GM21619 (cell line): Measurements from ENCODE around the gene PHC3.

Experiments
- ATAC-seq: cut with Tn5 transposase; IDR thresholded peaks from one replicate; pipeline ENCODE4 v1.9.1; 2021; ENCODE audit not compliant: unreplicated experiment

Gene PHC3

GRCh38 chr3:170079536-170080165, 101.9 kb downstream of the PHC3 start:
- ATAC-seq, result no peak

DNA sequence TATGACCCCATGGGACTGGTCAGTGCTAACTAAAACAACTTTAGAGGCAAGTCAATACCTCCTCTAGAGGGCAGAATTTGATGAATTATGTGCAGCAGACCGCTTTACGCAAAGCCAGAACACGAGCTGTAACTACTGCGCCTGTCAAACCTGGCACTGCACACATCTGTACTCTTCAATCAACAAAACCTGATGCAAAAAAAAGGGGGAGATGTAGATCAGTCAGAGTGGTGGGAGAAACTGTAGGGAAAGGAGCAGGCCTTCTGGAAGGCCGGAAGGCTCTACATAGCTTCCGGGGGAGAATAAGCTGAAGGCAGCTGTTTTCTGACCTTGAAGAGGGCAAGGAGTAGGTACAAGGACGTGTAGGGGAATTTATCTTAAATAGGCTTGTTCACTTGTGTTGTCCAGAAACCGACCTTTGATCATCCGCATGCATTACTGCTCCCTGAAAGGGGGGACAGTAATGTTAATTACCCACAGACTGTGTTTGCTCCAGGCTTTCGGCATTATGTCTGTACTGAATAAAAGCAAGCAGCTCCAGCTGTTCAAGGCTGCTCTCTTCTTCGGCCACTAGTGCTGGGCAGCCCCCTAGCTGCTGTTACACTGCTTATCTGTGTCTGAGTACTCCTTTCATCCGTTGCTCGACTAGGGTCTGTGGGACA, 102.8 kb downstream of the PHC3 start:
- ATAC-seq, result no peak

GRCh38 chr3:170077361-170077760, 104.2 kb downstream of the PHC3 start:
- ATAC-seq, result no peak

GRCh38 chr3:170076715-170077238, 104.8 kb downstream of the PHC3 start:
- no peak for ATAC-seq

DNA sequence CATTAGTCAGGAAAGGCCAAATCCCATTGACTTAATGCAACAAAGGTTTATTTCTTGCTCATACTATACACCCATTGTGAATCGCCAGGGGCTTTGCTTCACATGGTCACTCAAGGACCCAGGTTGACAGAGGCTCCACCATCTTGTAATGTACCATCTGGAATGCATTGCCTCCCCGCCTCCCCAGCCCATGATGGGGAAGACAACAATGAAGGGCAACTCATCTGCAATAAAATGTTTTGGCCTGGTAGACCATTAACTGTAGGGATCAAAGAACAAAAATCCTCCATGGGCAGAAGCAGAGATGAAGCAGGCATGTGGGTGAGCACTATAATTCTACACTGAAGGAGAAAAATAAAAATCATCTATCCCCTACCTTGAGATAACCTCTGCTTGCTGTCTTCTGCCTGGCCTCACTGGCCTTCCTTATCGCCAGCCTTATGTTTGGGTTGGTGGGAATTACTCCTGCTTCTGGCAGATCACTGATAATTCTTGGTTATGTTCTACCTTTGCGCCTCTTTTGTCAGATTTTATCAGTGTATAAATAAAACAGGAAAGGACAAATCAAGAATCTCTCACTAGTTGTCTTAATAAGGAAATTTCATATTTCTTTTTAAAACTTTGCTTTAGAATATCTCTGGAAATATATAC, 106.0 kb downstream of the PHC3 start:
- ATAC-seq, result no peak

DNA sequence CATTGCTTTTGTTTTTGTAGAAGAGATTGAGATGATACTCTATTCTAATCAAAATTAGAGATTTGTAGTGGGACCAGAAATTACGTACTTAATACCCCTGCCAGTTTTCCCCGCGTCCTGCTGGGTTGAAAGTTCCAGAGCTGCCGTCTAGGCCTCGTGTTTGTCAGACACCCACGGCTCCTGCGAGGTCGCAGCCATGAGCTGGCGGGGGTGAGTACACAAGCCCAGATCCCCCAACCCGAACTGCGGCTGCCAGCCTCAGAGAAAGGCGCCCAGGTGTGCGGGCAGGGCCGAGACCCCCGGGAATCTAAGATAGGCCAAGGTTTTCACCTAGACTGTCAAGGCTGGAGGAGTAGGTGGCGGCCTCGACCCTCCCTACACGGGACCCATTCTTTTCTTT, 117.4 kb downstream of the PHC3 start:
- ATAC-seq, result no peak

GRCh38 chr3:170063691-170064090, 117.8 kb downstream of the PHC3 start:
- no peak for ATAC-seq

- no peak for ATAC-seq
Measured at GRCh38 chr3:170062769-170063168, 118.8 kb downstream of the PHC3 start.

DNA sequence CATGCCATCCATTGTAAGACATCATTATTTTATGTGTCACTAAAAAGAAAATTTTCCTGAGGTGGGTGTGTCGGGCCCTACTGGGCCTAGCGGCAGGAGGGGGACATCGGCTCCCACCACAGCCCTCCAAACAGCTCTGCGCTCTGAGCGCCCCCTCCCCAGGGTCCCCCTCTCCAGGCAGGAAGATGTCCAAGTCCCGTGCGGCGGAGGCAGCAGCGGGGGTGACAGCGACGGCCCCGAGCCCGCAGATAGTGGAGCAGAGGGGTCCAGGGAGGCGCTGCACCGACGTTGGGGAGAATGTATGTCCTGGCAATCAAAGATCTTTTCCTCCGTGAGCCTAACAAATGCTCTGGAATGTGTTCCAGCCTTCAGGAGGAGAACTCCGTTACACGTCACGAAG, 119.5 kb downstream of the PHC3 start:
- no peak for ATAC-seq

DNA sequence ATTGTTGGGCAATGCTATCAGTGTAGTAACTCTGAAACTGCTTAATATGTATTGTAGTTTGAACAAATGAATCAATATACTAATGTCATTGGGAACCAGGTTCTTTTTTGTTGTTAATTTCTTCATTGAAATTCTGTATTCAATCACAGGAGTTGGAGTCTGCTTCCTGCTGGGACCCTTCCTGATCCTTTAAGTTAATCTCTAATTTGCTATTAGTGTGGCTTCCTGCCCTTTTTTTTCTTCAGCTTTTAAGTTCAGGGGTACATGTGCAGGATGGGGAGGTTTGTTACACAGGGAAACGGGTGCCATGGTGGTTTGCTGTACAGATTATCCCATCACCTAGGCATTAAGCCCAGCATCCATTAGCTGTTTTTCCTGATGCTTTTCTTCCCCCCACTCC, 122.1 kb downstream of the PHC3 start:
- ATAC-seq, result no peak

- no peak for ATAC-seq
Measured at GRCh38 chr3:170058127-170058526, 123.4 kb downstream of the PHC3 start.

GRCh38 chr3:170057550-170057949, 124.0 kb downstream of the PHC3 start:
- no peak for ATAC-seq

DNA sequence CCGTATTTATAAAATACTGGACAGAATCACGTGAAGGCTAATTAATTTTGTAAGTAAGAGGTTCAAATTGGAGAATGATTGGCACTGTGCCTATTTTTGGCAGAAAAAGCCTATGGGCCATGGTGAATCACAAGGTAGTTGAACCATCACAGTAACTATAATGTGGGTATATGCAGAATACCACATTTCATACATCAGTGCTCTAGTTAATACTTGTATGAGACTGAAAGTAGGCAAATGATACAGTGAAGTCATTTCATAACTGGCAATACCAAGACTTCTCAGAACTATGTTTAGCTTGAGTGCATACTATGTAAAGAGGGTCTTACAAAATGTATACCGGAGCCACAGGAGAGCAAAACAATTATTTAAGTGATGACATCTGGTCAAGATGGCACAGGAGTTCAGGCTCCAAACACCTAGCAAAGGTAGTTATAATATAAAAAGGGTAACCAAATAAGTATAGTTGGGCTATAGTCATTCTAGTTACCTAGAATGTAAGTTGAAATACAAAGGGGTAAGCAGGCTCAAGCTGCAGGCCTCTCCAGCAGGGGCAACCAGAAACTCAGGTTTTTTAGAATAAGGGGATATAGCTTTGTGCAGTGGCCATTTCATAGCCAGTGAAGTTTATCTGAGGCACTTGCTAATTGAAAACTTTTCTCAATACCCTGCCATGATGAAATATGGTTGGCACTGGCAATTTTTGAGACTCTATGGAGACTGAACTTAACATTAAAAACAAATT, 124.7 kb downstream of the PHC3 start:
- peak; percentile 88 for ATAC-seq

GRCh38 chr3:170055209-170055608, 126.3 kb downstream of the PHC3 start:
- ATAC-seq, result peak; percentile 61

DNA sequence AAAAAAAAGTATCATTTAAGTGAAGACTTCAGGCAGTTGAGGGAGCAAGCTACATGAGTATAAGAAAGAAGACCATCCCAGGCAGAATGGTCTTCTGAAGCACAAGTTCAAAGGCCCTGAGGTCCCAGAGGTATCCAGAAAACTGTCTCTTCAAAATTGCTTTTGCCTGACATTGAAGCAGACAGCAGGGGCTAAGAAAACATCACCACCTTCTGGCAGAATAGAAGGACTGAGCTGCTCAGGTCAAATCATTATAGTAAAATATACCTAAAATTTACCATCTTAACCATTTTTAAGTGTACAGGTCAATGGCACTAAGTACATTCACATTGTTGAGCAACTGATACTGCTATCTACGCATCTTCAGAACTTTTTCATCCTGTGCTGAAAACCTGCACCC, 127.3 kb downstream of the PHC3 start:
- ATAC-seq, result no peak

DNA sequence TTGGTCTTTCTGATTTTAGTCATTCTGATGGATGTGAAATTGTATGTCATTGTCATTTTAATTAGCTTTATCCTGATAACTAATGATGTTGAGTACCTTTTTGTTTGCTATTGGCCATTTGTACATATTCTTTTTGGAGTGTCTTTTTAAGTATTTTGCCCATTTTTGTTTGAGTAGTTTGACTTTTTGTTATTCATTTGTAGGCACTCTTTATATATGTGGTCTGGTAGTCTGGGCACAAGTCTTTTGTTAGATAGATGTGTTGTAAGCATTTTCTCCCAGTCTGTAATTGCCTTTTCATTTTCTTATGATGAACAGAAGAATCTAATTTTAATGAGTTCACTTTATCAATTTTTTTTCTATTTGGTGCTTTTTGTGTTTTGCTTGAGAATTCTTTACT, 129.1 kb downstream of the PHC3 start:
- ATAC-seq, result no peak

GRCh38 chr3:170050753-170051152, 130.8 kb downstream of the PHC3 start:
- ATAC-seq, result no peak

- no peak for ATAC-seq
Measured at GRCh38 chr3:170049146-170050000, 132.2 kb downstream of the PHC3 start.

DNA sequence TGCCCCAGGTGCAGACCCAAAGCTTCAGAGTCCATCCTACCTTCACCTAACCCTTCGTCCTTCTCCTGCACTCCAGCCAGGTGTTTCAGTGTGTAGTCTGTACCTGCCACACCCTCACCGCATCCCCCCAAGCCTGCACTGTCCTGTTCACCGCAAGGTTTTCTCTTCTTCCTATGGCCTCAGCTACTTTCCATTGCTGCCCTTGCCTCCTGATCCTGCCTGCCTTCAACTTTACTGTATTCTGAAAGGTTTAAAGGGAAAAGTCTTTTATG, 134.5 kb downstream of the PHC3 start:
- no peak for ATAC-seq

DNA sequence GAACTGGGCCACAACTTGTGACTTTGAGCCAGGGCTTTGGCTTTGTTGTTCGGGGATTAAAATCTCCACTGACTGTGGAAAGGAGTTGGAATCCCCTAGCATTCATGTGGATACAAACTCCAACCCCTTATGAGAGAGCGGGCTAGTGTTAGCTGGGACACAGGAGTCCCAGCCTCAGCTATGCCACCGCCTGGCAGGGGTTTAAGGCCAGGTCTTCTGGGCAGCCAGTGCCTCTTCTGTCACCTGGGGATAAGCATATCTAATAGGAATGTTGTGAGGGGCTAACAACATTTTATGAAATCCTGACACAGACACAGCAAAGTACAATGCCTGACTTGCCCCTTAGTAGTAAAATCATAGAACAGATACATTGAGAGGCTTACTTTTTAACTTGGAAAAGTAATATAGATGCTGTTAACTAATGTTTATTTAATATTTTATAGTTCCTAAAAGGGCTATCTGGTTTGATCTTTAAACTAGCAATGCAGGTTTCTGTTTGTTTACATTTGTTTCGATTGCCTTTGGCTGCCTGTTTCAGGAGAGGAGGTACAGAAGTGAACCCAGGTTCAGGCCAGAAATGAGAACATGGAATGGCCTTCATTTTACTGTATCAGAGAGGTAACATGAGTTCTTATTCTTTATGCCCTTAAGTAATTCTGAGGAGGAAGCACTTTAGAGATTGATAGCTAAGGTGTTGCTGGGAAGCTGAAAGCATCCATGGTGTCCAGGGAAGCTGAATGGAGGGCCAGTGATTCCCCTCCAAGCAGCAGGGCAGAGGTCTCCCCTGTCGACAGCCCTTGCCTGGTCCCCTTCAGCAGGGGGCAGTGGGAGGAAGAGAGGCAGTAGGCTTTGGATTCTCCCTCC, 135.0 kb downstream of the PHC3 start:
- no peak for ATAC-seq
